SU-DHL-6 (cell line): ENCODE data around the gene TRIM40.

ENCODE experiments used
- H2AFZ ChIP-seq: fragments of 200-600 bp; sonication (generic); 2 replicates; pipeline ENCODE4 v1.6.1; 2014; ENCODE audit warnings: low read depth, mild to moderate bottlenecking, moderate library complexity, mixed read lengths, antibody characterized with exemption, low read length; ENCODE audit not compliant: severe bottlenecking
- H3F3A ChIP-seq: fragments of 200-600 bp; shearing (Covaris generic); 2 replicates; pipeline ENCODE4 v1.6.0; 2016; ENCODE audit warnings: antibody characterized with exemption, mild to moderate bottlenecking; ENCODE audit not compliant: insufficient read depth
- H3K27ac ChIP-seq: fragments of 200-600 bp; sonication (generic); 2 replicates; pipeline ENCODE4 v1.5.1; 2016; ENCODE audit warnings: low read depth, mild to moderate bottlenecking, low read length, moderate library complexity, mixed read lengths
- H3K27me3 ChIP-seq: fragments of 200-600 bp; sonication (generic), shearing (Covaris generic); 2 replicates; pipeline ENCODE4 v1.6.0; 2014; ENCODE audit warnings: mild to moderate bottlenecking, low read length
- H3K36me3 ChIP-seq: fragments of 200-600 bp; sonication (generic); 2 replicates; pipeline ENCODE4 v1.6.1; 2014; ENCODE audit warnings: mild to moderate bottlenecking, low read length, mixed read lengths
- H3K4me2 ChIP-seq: fragments of 300-600, 200-600 bp; shearing (Covaris generic), sonication (generic); 2 replicates; pipeline ENCODE4 v1.6.0; 2014; ENCODE audit warnings: low read length, low read depth, mild to moderate bottlenecking; ENCODE audit not compliant: poor library complexity, severe bottlenecking
- H3K4me3 ChIP-seq: fragments of 200-600 bp; sonication (generic); 2 replicates; pipeline ENCODE4 v1.5.1; 2014; ENCODE audit warnings: antibody characterized with exemption, low read length, mild to moderate bottlenecking, mixed read lengths; ENCODE audit not compliant: insufficient read depth, poor library complexity, severe bottlenecking
- H3K79me2 ChIP-seq: fragments of 200-600 bp; sonication (generic); 2 replicates; pipeline ENCODE4 v1.6.1; 2014; ENCODE audit warnings: mild to moderate bottlenecking, low read length, moderate library complexity; ENCODE audit not compliant: insufficient read depth
- H3K9ac ChIP-seq: fragments of 200-600 bp; sonication (generic); 2 replicates; pipeline ENCODE4 v1.7.0; 2014; ENCODE audit warnings: mild to moderate bottlenecking, low read length
- H3K9me2 ChIP-seq: fragments of 200-600 bp; sonication (generic); replicated peaks from 2 replicates; pipeline ENCODE4 v1.6.1; 2014; ENCODE audit warnings: low read length; ENCODE audit not compliant: insufficient read depth
- H3K9me3 ChIP-seq: fragments of 200-600 bp; sonication (generic); 2 replicates; pipeline ENCODE4 v1.6.1; 2014; ENCODE audit warnings: low read length, mixed read lengths; ENCODE audit not compliant: insufficient read depth
- H4K20me1 ChIP-seq: fragments of 200-600 bp; sonication (generic); 2 replicates; pipeline ENCODE4 v1.6.1; 2014; ENCODE audit warnings: low read depth, mild to moderate bottlenecking, antibody characterized with exemption, low read length, moderate library complexity, mixed read lengths
- CTCF ChIP-seq: fragments of 200-600 bp; sonication (generic); IDR thresholded peaks from one replicate; pipeline ENCODE4 v1.5.1; 2017; ENCODE audit warnings: antibody characterized with exemption, mild to moderate bottlenecking, low read length, moderate library complexity; ENCODE audit not compliant: insufficient read depth, poor library complexity, severe bottlenecking
- EZH2phosphoT487 ChIP-seq: fragments of 200-600 bp; sonication (generic), shearing (Covaris generic); conservative IDR thresholded peaks from 2 replicates; pipeline ENCODE4 v1.6.1; 2018; ENCODE audit warnings: mild to moderate bottlenecking, antibody characterized with exemption, low read length, moderate library complexity, mixed read lengths

The TRIM40 gene

GRCh38 chr6:30188541-30188940, 52.6 kb downstream of the TRIM40 start:
- H3K79me2 ChIP-seq = no peaks in the 10 kb centered on the region
- 0 out of 2 replicates have a peak, but pooled peaks cover 4% of the 10 kb centered on the region for H4K20me1 ChIP-seq
- no peak for TF ChIP-seq CTCF
- no peak for TF ChIP-seq EZH2phosphoT487
- 0 out of 2 replicates have a peak, but pooled peaks cover 4% of the 10 kb centered on the region for H3F3A ChIP-seq
- H3K36me3 ChIP-seq = peaks cover 26% of the 10 kb centered on the region; the same call in 1 of the 2 replicates
- no peak overlapping the region for H3K4me2 ChIP-seq
- no peaks in the 10 kb centered on the region for H3K9me3 ChIP-seq
- H3K9me2 ChIP-seq = no peaks in the 10 kb centered on the region
- H3K9ac ChIP-seq = no peak overlapping the region
- no peak overlapping the region for H3K27ac ChIP-seq
- H3K27me3 ChIP-seq = no peaks in the 10 kb centered on the region
- H2AFZ ChIP-seq = no peak overlapping the region
- H3K4me3 ChIP-seq = no peak overlapping the region

GRCh38 chr6:30192076-30192475, 56.1 kb downstream of the TRIM40 start:
- H3K27ac ChIP-seq = no peak overlapping the region
- H3K4me3 ChIP-seq = no peak overlapping the region
- H3K4me2 ChIP-seq = no peak overlapping the region
- H3K9ac ChIP-seq = no peak overlapping the region
- peaks cover 29% of the 10 kb centered on the region; the same call in 1 of the 2 replicates for H3K36me3 ChIP-seq
- no peaks in the 10 kb centered on the region for H3K79me2 ChIP-seq
- H4K20me1 ChIP-seq = peaks cover 8% of the 10 kb centered on the region; the same call in 1 of the 2 replicates
- no peaks in the 10 kb centered on the region for H3K9me2 ChIP-seq
- H3K27me3 ChIP-seq = no peaks in the 10 kb centered on the region
- H2AFZ ChIP-seq = no peak overlapping the region
- H3K9me3 ChIP-seq = no peaks in the 10 kb centered on the region
- 0 out of 2 replicates have a peak, but pooled peaks cover 3% of the 10 kb centered on the region for H3F3A ChIP-seq
- TF ChIP-seq CTCF (no peak), EZH2phosphoT487 (no peak)

- no peak overlapping the region for H3K4me2 ChIP-seq
- TF ChIP-seq EZH2phosphoT487 (no peak), CTCF (no peak)
- H4K20me1 ChIP-seq = peaks cover 9% of the 10 kb centered on the region; the same call in 1 of the 2 replicates
- H3K27me3 ChIP-seq = no peaks in the 10 kb centered on the region
- peaks cover 21% of the 10 kb centered on the region; the same call in 1 of the 2 replicates for H3K36me3 ChIP-seq
- H3K79me2 ChIP-seq = peaks cover 9% of the 10 kb centered on the region
- no peak overlapping the region for H3K4me3 ChIP-seq
- no peak overlapping the region for H3K9ac ChIP-seq
- H3F3A ChIP-seq = no peaks in the 10 kb centered on the region
- no peak overlapping the region for H3K27ac ChIP-seq
- H3K9me3 ChIP-seq = no peaks in the 10 kb centered on the region
- no peaks in the 10 kb centered on the region for H3K9me2 ChIP-seq
- H2AFZ ChIP-seq = no peak overlapping the region
Observed at GRCh38 chr6:30194797-30195690, 59.1 kb downstream of the TRIM40 start.
